K562 (cell line): ENCODE measurements around the gene ATXN2L. TPM values are rescaled to one million over a fixed set of nuclear protein-coding genes. Genes with fewer than 3 reads are reported as not detected.

ENCODE experiments used
- ARID3B ChIP-seq: fragments of 250-450 bp; sonication (Bioruptor Pico); IDR thresholded peaks from 2 replicates; pipeline ENCODE4 v1.4.0; 2020; ENCODE audit warnings: borderline replicate concordance
- C11orf30 ChIP-seq: fragments of 450-650 bp; IDR thresholded peaks from 2 replicates; pipeline ENCODE4 v1.6.1; 2016; ENCODE audit warnings: low read depth, mild to moderate bottlenecking
- DMBX1 ChIP-seq: fragments of 250-450 bp; sonication (Bioruptor Pico); IDR thresholded peaks from 2 replicates; pipeline ENCODE4 v1.8.0; 2022; ENCODE audit warnings: inconsistent platforms, mild to moderate bottlenecking, moderate library complexity, borderline replicate concordance
- MAFG ChIP-seq: fragments of 450-650 bp; conservative IDR thresholded peaks from 2 replicates; pipeline ENCODE4 v1.6.1; 2016; ENCODE audit warnings: missing genetic modification characterization, missing compliant biosample characterization
- POLR2G ChIP-seq: fragments of 200-400 bp; formaldehyde crosslinking; IDR thresholded peaks from 2 replicates; pipeline ENCODE4 v1.6.1; 2017; ENCODE audit warnings: low read depth, mild to moderate bottlenecking, antibody characterized with exemption, low read length, moderate library complexity
- PRPF4 ChIP-seq: fragments of 200-400 bp; formaldehyde crosslinking; IDR thresholded peaks from one replicate; pipeline ENCODE4 v1.6.1; 2017; ENCODE audit warnings: low read length, low read depth, mild to moderate bottlenecking; ENCODE audit not compliant: insufficient read depth, poor library complexity, severe bottlenecking
- RBM22 ChIP-seq: fragments of 200-400 bp; formaldehyde crosslinking; IDR thresholded peaks from 2 replicates; pipeline ENCODE4 v1.6.1; 2018; ENCODE audit warnings: low read length, low read depth; ENCODE audit not compliant: poor library complexity, severe bottlenecking
- SMARCB1 ChIP-seq: IDR thresholded peaks from 2 replicates; pipeline ENCODE4 v1.6.1; 2011; ENCODE audit warnings: improper control_type of control experiment, low read depth; ENCODE audit not compliant: insufficient read length
- ZNF134 ChIP-seq: fragments of 250-450 bp; sonication (Bioruptor Pico); conservative IDR thresholded peaks from 2 replicates; pipeline ENCODE4 v1.4.0; 2020
- ZNF212 ChIP-seq: fragments of 450-650 bp; formaldehyde crosslinking; IDR thresholded peaks from 2 replicates; pipeline ENCODE4 v1.4.0; 2020; ENCODE audit warnings: mild to moderate bottlenecking
- ZNF407 ChIP-seq: fragments of 450-650 bp; IDR thresholded peaks from 2 replicates; pipeline ENCODE4 v1.6.1; 2016; ENCODE audit warnings: low read depth
- ZNF436 ChIP-seq: fragments of 250-450, 450-650 bp; sonication (Bioruptor Pico); formaldehyde crosslinking; IDR thresholded peaks from 2 replicates; pipeline ENCODE4 v1.7.0; 2020; ENCODE audit warnings: mild to moderate bottlenecking
- ZNF512 ChIP-seq: IDR thresholded peaks from 2 replicates; pipeline ENCODE4 v1.6.1; 2016; ENCODE audit warnings: missing genetic modification characterization, missing compliant biosample characterization
- ZNF584 ChIP-seq: fragments of 200-800 bp; sonication (Bioruptor generic); IDR thresholded peaks from 2 replicates; pipeline ENCODE4 v1.6.1; 2016; ENCODE audit warnings: low read depth, mild to moderate bottlenecking, missing genetic modification characterization, missing compliant biosample characterization
- polyA plus RNA-seq, 8 experiments: library from polyadenylated mRNA; depleted of rRNA in 4 of 8; stranded (reverse) in 5 of 8; unstranded in 3 of 8; fragments of >200 nt; fragmentation: Nextera tagmentation in 2 of 8; fragmentation: Illumina TruSeq in 1 of 8; extraction: Ambion mirVana in 2 of 8; extraction: Trizol in 1 of 8; gene quantifications; 2 replicates each; pipeline versions ENCODE4 v1.2.1 to v1.2.3, GENCODE V29; 2011 to 2014; ENCODE audit warnings: inconsistent platforms in 1 of 8, missing spikeins in 1 of 8
- total RNA-seq, 7 experiments: library from RNA; depleted of rRNA in 6 of 7; stranded (reverse); fragments of >200 nt in 6 of 7; fragmentation: Illumina TruSeq in 2 of 7; extraction: Trizol in 2 of 7; gene quantifications; 2 replicates each; pipeline versions ENCODE4 v1.2.1 to v1.2.3, GENCODE V29; 2011 to 2021; ENCODE audit warnings: low replicate concordance in 1 of 7

The ATXN2L gene
- total and polyA plus RNA-seq, 9 of the 15 experiments (the other 6 are each of a cell fraction or from before 2014, with no cell fraction given), result 3.8 to 280 (median 37.2) TPM

DNA sequence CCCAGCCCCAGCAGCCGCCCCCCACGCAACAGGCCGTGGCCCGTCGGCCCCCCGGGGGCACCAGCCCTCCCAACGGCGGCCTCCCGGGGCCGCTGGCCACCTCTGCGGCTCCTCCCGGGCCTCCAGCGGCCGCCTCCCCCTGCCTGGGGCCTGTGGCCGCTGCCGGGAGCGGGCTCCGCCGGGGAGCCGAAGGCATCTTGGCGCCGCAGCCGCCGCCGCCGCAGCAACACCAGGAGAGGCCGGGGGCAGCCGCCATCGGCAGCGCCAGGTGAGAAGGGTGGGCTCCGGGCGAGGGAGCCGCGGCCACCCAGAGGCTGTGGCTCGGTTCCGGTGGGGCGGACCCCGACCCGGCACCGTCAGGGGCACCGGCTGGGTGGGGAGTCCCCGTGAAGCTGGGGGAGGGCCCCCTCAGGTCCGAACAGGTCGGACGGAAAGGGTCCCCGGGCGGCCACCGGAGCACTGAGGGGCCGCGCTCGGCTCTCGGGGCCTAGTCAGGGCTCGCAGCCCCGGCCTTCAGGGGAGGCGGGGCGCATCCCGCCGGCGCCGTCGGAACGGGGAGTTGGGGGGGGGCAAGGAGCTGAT lies 583 bp downstream of the ATXN2L start (continued):
- TF ChIP-seq DMBX1 (CRISPR knock-in tag) (no peak), MAFG (tag) (no peak), POLR2G (no peak; the same call in 1 of the 2 replicates), ZNF436 (CRISPR knock-in tag) (no peak), RBM22 (peak; percentile 21), ZNF212 (CRISPR knock-in tag) (no peak), SMARCB1 (no peak), ZNF134 (no peak), ARID3B (CRISPR knock-in tag) (0 out of 2 replicates have a peak, but pooled peaks have one; percentile 10), ZNF512 (tag) (no peak), ZNF407 (no peak), C11orf30 (no peak), ZNF584 (CRISPR knock-in tag) (no peak), PRPF4 (peak; percentile 85)
